ENCODE data around the gene HOXB3.

- no peak for TF ChIP-seq POLR2A (IDR thresholded peaks at IDR 0.05; ENCODE audit: low read length)
- no peak for TF ChIP-seq GATA1 (IDR thresholded peaks at IDR 0.05; ENCODE audit: low read depth, low read length)
Measured at GRCh38 chr17:48592577-48592976, 2.5 kb upstream of the HOXB3 start.
